ENCODE data around the gene ULK2. TPM values are rescaled to one million over a fixed set of nuclear protein-coding genes. Genes with fewer than 3 reads are reported as not detected.
A peak's percentile ranks its signal among the peaks of the same experiment; 100 is the strongest.
"Not testable (repeated sequence)": the region's sequence is repeated elsewhere in the genome, so short reads cannot be mapped to it uniquely, and the experiment has no call there.

ULK2 gene
- total RNA-seq, 5 donors from 2014 or later (not counting 1 experiment from before 2014, with no cell fraction given): 9.8 to 18.5 (median 10.5) TPM

DNA sequence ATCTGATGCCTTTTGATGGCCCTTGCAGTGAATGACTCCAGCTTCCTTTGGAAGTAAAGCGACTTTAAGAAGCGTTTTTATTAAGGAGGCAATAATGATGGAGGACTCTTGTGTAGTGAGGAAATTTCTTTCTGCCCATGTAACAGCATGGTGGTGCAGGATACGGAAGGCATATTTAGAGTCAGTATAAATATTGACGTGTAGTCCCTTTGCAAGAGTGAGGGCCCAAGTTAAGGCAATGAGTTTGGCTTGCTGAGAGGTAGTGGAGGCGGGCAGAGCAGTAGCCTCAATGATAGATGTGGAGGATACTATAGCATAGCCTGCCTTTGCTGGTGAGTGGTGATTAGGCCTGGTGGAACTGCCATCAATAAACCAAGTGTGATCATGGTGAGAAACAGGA, 22.3 kb upstream of the ULK2 start:
- H3K27me3 ChIP-seq (replicated peaks in 1 of 2; ENCODE audit: control insufficient read depth in 2 of 2, extremely low read depth in 1 of 2, insufficient read depth in 2 of 2, low read length in 1 of 2); H3K9me3 Mint-ChIP-seq; H3K4me1 Mint-ChIP-seq; H3K27me3 Mint-ChIP-seq; DNase-seq; H3K36me3 ChIP-seq (ENCODE audit: control insufficient read depth in 2 of 2, extremely low read depth in 1 of 2, insufficient read depth in 1 of 2, low read length in 1 of 2); H3K9me3 ChIP-seq; H3K27ac Mint-ChIP-seq; H3K36me3 Mint-ChIP-seq; H3K4me1 ChIP-seq (ENCODE audit: control insufficient read depth in 1 of 2, extremely low read depth in 1 of 2, insufficient read depth in 2 of 2, low read length in 2 of 2); H3K4me3 ChIP-seq (ENCODE audit: control insufficient read depth in 1 of 2, extremely low read depth in 1 of 2, low read length in 1 of 2); H3K27ac ChIP-seq (ENCODE audit: low read length); POLR2A ChIA-PET; H3K4me3 Mint-ChIP-seq; ATAC-seq (replicated peaks in 1 of 4): not testable (repeated sequence)
- CTCF ChIA-PET: interaction anchor here in 1 of 2 donors (0.6 kb wide), 1 partner anchor 364 kb away, joined by 11 read pairs; no protein-coding TSS in a partner anchor
- 100% methylated on average over 2 of the region's 5 CpGs for WGBS (ENCODE audit: insufficient coverage)

DNA sequence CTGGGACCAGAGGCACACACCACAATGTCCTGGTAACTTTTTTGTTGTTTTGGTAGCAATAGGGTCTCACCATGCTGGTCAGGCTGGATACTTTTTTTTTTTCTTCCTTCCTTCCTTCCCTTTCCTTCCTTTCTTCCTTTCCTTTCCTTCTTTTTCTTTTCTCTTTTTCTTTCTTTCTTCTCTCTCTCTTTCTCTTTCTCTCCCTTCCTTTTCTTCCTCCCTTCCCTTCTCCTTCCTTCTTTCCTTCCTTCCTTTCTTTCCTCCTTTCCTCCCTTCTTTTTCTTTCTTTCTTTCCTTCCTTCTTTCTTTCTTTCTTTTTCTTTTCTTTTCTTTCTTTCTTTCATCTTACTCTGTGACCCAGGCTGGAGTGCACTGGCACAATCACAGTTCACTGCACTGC, 18.4 kb upstream of the ULK2 start:
- H3K27me3 Mint-ChIP-seq: no peaks in the 10 kb centered on the region
- no peak for ATAC-seq (replicated peaks in 1 of 4)
- DNase-seq: no peak
- no peaks in the 10 kb centered on the region for H3K36me3 Mint-ChIP-seq
- ChIA-PET CTCF (interaction anchor here in 1 of 2 donors (0.7 kb wide), 1 partner anchor 30 kb away, joined by 6 read pairs; no protein-coding TSS in a partner anchor), POLR2A (no interaction called here)
- H3K27ac Mint-ChIP-seq: no peak overlapping the region
- Histone ChIP-seq H3K9me3 (no peaks in the 10 kb centered on the region), H3K4me1 (ENCODE audit: control insufficient read depth in 1 of 2, extremely low read depth in 1 of 2, insufficient read depth in 2 of 2, low read length in 2 of 2) (no peaks in the 10 kb centered on the region), H3K36me3 (ENCODE audit: control insufficient read depth in 2 of 2, extremely low read depth in 1 of 2, insufficient read depth in 1 of 2, low read length in 1 of 2) (no peaks in the 10 kb centered on the region), H3K27me3 (replicated peaks in 1 of 2; ENCODE audit: control insufficient read depth in 2 of 2, extremely low read depth in 1 of 2, insufficient read depth in 2 of 2, low read length in 1 of 2) (peaks cover 0 to 2% of the 10 kb centered on the region in 2 experiments), H3K27ac (ENCODE audit: low read length) (no peak overlapping the region), H3K4me3 (ENCODE audit: control insufficient read depth in 1 of 2, extremely low read depth in 1 of 2, low read length in 1 of 2) (no peak overlapping the region)
- H3K4me3 Mint-ChIP-seq: no peak overlapping the region
- H3K4me1 Mint-ChIP-seq: peaks cover 0 to 6% (median 0%) of the 10 kb centered on the region in 3 donors
- H3K9me3 Mint-ChIP-seq: no peaks in the 10 kb centered on the region

DNA sequence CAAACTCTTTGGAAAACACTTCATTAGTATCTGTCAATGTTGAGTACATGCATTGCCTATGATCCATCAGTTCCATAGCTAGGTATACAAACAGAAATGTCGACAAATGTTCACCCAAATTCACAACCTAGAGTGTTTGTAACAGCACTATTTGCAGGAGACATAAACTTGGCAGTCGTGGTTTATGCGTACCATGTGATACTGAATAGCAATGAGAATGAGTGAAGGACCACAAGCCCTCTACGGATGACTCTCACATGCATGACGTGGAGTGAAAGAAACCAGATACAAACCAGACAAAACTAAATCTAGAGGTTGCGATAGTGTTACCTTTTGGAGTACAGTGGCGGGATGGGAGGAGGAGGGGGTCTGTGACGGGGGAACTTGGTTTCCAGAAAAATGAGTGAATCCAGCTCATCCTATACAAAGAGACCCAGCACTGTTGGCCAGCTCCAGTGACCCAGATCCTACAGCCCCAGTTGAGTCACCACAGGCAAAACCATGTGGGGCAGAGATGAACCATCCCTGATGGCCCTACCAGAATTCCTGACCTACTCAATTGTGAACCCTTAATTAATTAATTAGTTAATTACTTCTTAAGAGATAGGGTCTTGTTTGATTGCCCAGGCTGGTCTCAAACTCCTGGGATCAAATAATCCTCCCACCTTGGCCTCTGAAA, 15.9 kb upstream of the ULK2 start:
- Mint-ChIP-seq H3K36me3 (no peaks in the 10 kb centered on the region), H3K4me3 (no peak overlapping the region), H3K27ac (no peak overlapping the region)

DNA sequence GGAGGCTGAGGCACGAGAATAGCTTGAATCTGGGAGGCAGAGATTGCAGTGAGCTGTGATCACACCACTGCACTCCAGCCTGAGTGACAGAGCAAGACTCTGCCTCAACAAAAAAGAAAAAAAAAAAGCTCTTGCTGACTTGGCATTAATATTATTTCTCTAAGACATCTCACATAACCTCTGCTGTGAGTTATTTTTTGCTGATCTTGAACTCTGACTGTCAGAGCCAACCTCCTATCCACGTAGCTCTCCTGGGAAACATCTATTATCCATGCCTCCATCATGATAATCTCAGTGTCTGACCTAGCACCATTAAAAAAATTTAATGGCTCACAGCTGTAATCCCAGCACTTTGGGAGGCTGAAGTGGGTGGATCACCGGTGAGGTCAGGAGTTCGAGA, 12.7 kb upstream of the ULK2 start:
- H3K4me3 ChIP-seq (ENCODE audit: control insufficient read depth in 1 of 2, extremely low read depth in 1 of 2, low read length in 1 of 2): no peak overlapping the region
- Mint-ChIP-seq H3K9me3 (no peaks in the 10 kb centered on the region), H3K4me1 (peaks cover 40 to 46% (median 42%) of the 10 kb centered on the region in 3 donors), H3K27me3 (no peaks in the 10 kb centered on the region), H3K4me3 (no peak overlapping the region), H3K27ac (peak overlapping the region in 1 of 2 donors; percentile 22), H3K36me3 (no peaks in the 10 kb centered on the region)
- DNase-seq: no peak
- CTCF ChIA-PET: no interaction called here
- no peaks in the 10 kb centered on the region for H3K9me3 ChIP-seq
- WGBS (ENCODE audit: insufficient coverage): 100% methylated on average over 1 of the region's 4 CpGs
- no peak overlapping the region for H3K27ac ChIP-seq (ENCODE audit: low read length)
- peaks cover 0 to 4% of the 10 kb centered on the region in 2 experiments for H3K27me3 ChIP-seq (replicated peaks in 1 of 2; ENCODE audit: control insufficient read depth in 2 of 2, extremely low read depth in 1 of 2, insufficient read depth in 2 of 2, low read length in 1 of 2)
- H3K36me3 ChIP-seq (ENCODE audit: control insufficient read depth in 2 of 2, extremely low read depth in 1 of 2, insufficient read depth in 1 of 2, low read length in 1 of 2): no peaks in the 10 kb centered on the region
- POLR2A ChIA-PET: no interaction called here
- ATAC-seq (replicated peaks in 1 of 4): no peak
- H3K4me1 ChIP-seq (ENCODE audit: control insufficient read depth in 1 of 2, extremely low read depth in 1 of 2, insufficient read depth in 2 of 2, low read length in 2 of 2): peaks cover 35 to 45% of the 10 kb centered on the region in 2 experiments

More for the DNA sequence above, 15.9 kb upstream of the ULK2 start:
- ATAC-seq (replicated peaks in 1 of 4) (no peak), DNase-seq (no peak)
- WGBS (ENCODE audit: insufficient coverage): no CpG with 5 or more reads among the region's 8 CpGs
- Histone ChIP-seq H3K36me3 (ENCODE audit: control insufficient read depth in 2 of 2, extremely low read depth in 1 of 2, insufficient read depth in 1 of 2, low read length in 1 of 2) (no peaks in the 10 kb centered on the region), H3K27ac (ENCODE audit: low read length) (no peak overlapping the region), H3K4me3 (ENCODE audit: control insufficient read depth in 1 of 2, extremely low read depth in 1 of 2, low read length in 1 of 2) (no peak overlapping the region), H3K27me3 (replicated peaks in 1 of 2; ENCODE audit: control insufficient read depth in 2 of 2, extremely low read depth in 1 of 2, insufficient read depth in 2 of 2, low read length in 1 of 2) (peaks cover 0 to 4% of the 10 kb centered on the region in 2 experiments), H3K9me3 (no peaks in the 10 kb centered on the region), H3K4me1 (ENCODE audit: control insufficient read depth in 1 of 2, extremely low read depth in 1 of 2, insufficient read depth in 2 of 2, low read length in 2 of 2) (peaks cover 8 to 12% of the 10 kb centered on the region in 2 experiments)
- ChIA-PET CTCF (no interaction called here), POLR2A (no interaction called here)
- no peaks in the 10 kb centered on the region for H3K9me3 Mint-ChIP-seq
- peaks cover 10 to 19% (median 11%) of the 10 kb centered on the region in 3 donors for H3K4me1 Mint-ChIP-seq
- no peaks in the 10 kb centered on the region for H3K27me3 Mint-ChIP-seq

DNA sequence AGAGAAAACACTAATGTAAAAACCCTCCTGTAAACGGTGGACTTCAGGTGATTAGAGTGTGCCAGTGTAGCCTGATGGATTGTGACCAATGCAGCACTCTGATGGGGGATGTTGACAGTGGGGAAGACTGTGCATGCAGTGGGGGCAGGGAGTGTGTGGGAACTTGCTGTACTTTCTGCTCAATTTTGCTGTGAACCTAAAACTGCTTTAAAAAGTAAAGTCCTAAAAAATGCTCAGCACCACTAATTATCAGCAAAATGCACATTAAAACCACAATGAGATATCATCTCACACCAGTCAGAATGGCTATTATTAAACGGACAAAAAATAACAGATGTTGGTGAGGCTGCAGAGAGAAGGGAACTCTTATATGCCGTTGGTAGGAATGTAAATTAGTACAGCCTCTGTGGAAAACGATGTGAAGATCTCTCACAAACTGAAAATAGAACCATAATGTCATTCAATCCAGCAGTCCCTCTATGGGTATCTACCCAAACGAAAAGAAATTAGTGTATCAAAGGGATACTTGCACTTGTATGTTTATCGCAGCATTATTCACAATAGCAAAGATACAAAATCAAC, 9.7 kb upstream of the ULK2 start:
- H3K27ac Mint-ChIP-seq: peak overlapping the region; percentile 95 to 96
- peak overlapping the region; percentile 66 for H3K27ac ChIP-seq (ENCODE audit: low read length)
- no peaks in the 10 kb centered on the region for H3K9me3 ChIP-seq
- peak overlapping the region in 1 of 2 donors; percentile 49 for H3K4me3 ChIP-seq (ENCODE audit: control insufficient read depth in 1 of 2, extremely low read depth in 1 of 2, low read length in 1 of 2)
- no peak for DNase-seq
- WGBS (ENCODE audit: insufficient coverage): no CpG with 5 or more reads among the region's 6 CpGs
- no peak for ATAC-seq (replicated peaks in 1 of 4)
- H3K27me3 ChIP-seq (replicated peaks in 1 of 2; ENCODE audit: control insufficient read depth in 2 of 2, extremely low read depth in 1 of 2, insufficient read depth in 2 of 2, low read length in 1 of 2): peaks cover 0 to 4% of the 10 kb centered on the region in 2 experiments
- ChIA-PET CTCF (interaction anchor here in 1 of 2 donors (0.6 kb wide), 1 partner anchor 11 kb away, joined by 4 read pairs; no protein-coding TSS in a partner anchor), POLR2A (no interaction called here)
- no peaks in the 10 kb centered on the region for H3K27me3 Mint-ChIP-seq
- H3K9me3 Mint-ChIP-seq: no peaks in the 10 kb centered on the region
- H3K4me1 Mint-ChIP-seq: peaks cover 42 to 62% (median 47%) of the 10 kb centered on the region in 3 donors
- no peaks in the 10 kb centered on the region for H3K36me3 Mint-ChIP-seq
- peaks cover 35 to 48% of the 10 kb centered on the region in 2 experiments for H3K4me1 ChIP-seq (ENCODE audit: control insufficient read depth in 1 of 2, extremely low read depth in 1 of 2, insufficient read depth in 2 of 2, low read length in 2 of 2)
- H3K36me3 ChIP-seq (ENCODE audit: control insufficient read depth in 2 of 2, extremely low read depth in 1 of 2, insufficient read depth in 1 of 2, low read length in 1 of 2): no peaks in the 10 kb centered on the region
- H3K4me3 Mint-ChIP-seq: peak overlapping the region in 2 of 3 donors; percentile 2 to 71

DNA sequence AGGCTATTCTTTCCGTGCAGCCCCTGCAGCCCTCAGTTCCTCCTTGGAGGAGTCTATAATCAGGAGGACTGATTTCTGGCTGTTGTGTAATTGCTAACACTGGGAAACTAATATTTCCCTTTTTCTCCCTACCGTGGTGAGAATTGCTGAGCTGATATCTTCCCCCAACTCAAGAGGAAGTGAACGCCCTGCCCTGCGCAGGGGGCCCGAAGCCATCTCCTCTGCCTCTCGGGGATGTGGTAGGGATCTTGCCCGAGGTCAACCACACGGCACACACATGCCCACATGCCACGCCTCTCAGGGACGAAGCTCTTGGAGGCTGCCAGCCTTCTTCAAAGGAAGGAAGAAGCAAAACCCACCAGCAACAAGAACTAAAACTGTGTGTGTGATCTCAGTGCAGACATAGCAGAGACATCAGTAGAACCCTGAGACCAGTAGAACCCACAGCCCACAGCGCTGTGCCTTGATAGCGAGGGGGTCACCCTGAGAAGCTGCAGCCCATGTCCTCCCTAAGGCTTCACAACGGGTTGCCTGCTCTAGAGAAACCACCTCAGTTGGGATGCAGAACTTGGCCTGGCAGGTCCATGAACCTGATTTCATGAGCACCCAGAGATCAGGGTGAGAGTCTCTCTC, 8.9 kb upstream of the ULK2 start:
- peak overlapping the region; percentile 95 to 96 for H3K27ac Mint-ChIP-seq
- POLR2A ChIA-PET: interaction anchor here in 1 of 2 donors (1.5 kb wide), 1 partner anchor 10 kb away, joined by 3 read pairs; no protein-coding TSS in a partner anchor
- H3K9me3 Mint-ChIP-seq: no peaks in the 10 kb centered on the region
- ATAC-seq (replicated peaks in 1 of 4) (peak; percentile 91 to 98 (median 96)), DNase-seq (peak; percentile 36 to 81 (median 60))
- no peaks in the 10 kb centered on the region for H3K27me3 Mint-ChIP-seq
- CTCF ChIA-PET: no interaction called here
- H3K27ac ChIP-seq (ENCODE audit: low read length): peak overlapping the region; percentile 66
- peaks cover 35 to 48% of the 10 kb centered on the region in 2 experiments for H3K4me1 ChIP-seq (ENCODE audit: control insufficient read depth in 1 of 2, extremely low read depth in 1 of 2, insufficient read depth in 2 of 2, low read length in 2 of 2)
- no peaks in the 10 kb centered on the region for H3K36me3 Mint-ChIP-seq
- H3K36me3 ChIP-seq (ENCODE audit: control insufficient read depth in 2 of 2, extremely low read depth in 1 of 2, insufficient read depth in 1 of 2, low read length in 1 of 2): no peaks in the 10 kb centered on the region
- peak overlapping the region; percentile 47 to 71 (median 51) for H3K4me3 Mint-ChIP-seq
- H3K9me3 ChIP-seq: no peaks in the 10 kb centered on the region
- H3K27me3 ChIP-seq (replicated peaks in 1 of 2; ENCODE audit: control insufficient read depth in 2 of 2, extremely low read depth in 1 of 2, insufficient read depth in 2 of 2, low read length in 1 of 2): peaks cover 0 to 4% of the 10 kb centered on the region in 2 experiments
- peaks cover 44 to 62% (median 50%) of the 10 kb centered on the region in 3 donors for H3K4me1 Mint-ChIP-seq
- H3K4me3 ChIP-seq (ENCODE audit: control insufficient read depth in 1 of 2, extremely low read depth in 1 of 2, low read length in 1 of 2): peak overlapping the region; percentile 8 to 49
- WGBS (ENCODE audit: insufficient coverage): 20% methylated on average over 1 of the region's 13 CpGs

All from T-cell (primary cell).